HuH-7 (cell line): ENCODE results near the gene NRARP.

Experiments used
- DNase-seq: peaks from one replicate; pipeline ENCODE4 v3.0.0; 2011; ENCODE audit warnings: low spot score

NRARP gene

DNA sequence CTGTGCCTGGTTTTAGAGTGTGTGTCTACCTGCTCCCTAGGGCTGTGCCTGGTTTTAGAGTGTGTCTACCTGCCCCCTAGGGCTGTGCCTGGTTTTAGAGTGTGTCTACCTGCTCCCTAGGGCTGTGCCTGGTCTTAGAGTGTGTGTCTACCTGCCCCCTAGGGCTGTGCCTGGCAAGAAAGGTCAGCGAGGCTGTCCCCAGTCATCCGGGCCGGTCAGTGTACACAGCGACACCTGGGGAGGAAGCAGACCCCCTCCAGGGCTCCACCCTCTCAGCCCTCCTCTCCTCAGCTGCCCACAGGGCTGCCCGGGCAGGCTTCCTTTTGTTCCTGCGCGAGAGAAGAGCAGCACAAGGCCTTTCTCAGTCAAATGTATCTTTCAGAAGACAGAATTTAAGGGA is 4.1 kb downstream of the NRARP start:
- DNase-seq, result no peak

DNA sequence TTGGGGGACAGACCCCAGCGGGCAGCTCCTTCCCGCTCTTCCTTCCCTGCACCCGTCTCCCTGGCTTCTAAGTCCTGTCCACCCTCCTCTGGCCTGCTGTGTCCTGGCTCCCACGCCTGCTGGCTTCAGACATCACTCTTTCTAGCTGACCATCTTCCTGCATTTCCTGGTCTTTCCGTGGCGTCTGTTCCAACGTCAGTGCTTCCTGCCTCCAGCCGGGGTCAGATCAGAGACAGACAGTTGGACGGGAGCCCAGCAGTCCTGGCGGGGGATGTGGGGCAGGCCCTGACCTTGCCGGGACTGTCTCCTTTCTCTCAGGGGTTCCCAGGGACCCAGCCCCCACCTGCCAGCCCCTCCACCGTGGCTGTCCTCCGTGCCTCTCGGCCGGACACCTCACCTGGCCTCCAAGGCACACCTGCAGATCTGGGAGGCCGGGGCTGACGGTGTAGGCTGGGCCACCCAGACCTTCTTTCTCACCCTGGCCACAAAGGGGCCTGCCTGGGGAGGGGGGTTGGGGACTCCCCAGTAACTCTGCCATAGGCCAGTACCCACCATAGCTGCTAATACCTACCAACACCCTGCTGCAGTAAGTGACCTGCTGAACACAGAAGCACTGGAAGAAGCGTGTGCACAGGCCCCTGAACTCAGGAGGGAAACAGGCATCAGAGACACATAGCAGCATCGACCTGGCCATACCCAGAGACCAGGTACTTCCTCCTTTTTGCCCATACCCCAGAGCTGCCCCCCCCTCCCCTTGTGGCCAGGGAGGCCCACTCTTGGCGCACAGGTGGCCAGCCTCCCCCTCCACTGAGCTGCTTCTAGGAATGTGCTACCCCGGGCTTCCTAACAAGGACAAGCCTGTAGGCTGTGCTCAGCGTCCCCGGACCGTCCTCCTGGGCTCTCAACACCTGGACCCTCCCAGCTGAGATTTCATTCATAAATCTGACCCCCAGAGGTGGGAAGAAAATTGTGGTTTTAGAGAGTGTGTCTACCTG is 5.1 kb downstream of the NRARP start:
- DNase-seq, result no peak

DNA sequence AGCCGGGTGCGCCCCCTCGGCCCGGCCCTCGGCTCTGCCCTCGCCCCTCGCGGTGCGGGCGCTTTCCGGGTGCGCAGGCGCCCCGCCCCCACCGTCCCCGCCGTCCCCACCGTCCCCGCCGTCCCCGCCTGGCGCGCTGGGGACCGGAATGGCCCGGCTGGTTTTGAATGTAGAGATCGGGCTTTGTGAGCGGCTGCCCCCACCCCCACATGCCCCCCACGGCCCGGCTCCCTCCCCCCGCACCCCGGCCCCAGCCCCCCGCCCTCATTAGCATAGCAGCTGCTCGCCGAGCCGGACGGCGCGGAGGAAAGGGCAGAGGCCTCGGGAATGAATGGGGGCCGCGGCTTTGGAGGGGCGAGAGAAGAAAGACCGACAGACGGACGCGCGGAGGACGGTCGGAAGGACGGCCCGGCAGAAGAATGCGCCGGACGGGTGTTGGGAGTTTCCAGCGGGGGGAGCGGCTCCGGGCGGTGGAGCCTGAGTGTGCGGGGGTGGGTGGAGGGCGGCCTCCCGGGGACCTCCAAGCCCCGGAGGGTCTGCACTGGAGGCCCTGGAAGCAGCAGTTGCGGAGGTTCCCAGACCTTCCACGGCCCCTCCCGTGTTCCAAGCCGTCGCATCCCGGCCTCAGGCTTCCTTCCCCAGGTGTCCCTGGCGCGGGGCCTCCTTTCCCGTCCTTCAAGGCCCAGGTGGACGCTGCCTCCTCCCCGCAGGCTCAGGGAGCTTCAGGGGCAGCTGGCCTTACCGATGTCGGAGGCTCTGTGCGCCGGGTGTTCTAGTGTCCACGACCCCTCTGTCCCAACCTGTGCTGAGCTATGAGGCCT is 6.0 kb downstream of the NRARP start:
- no peak for DNase-seq

DNA sequence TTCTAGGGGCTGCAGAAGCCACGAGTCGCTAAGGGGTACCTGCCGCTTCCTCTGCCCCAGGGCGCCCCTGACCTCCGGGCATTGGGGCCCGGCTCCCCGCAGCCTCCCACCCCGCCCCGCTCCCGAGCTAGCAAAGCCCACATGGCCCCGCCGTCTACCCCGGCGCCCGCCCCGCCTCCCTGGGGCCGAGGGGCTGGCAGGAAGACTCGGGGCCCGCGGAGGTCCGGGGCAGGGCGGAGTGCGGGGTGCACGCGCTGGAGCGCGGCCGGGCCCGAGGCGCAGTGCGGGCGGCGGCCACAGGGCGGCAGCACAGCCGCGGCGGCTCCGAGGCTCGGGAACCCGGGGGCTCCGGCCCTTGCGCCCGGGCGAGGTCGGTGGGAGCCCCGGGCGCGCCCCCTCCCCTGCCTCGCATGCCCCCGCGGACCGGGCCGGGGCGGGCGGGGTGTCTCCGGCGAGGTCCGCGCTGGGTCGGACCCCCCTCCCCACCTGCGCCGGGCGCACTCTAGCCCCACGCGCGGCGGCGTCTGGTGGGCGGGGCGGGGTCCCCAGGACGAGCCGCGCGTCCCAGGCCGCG is 6.7 kb downstream of the NRARP start:
- DNase-seq, result peak; percentile 92

DNA sequence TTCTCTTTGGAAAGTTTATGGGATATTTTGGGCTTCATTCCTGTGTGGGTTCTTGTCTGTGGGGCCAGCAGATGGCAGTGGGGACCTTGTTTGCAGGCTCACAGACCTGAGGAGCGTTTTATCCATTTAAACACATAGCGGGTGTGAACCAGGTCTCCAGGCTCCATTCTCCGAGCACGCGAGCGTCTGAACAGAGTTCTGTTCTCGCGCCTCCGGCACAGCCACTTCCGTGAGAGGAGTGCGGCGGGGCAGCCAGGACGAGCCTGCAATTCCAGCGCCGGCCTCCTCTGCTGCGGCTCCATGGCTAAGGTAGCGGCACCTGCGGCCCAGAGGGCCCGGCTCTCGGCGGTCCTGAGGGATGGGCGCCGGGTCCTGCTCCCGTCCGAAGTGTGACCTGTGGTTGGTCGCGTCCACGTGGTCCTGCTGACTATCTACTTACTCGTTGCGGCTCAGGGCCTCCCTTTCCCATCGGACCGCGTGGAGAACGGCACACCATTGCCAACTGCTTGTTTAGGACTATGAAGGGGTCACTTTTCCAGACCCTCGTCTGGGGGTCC is 7.3 kb downstream of the NRARP start:
- peak; percentile 78 for DNase-seq

DNA sequence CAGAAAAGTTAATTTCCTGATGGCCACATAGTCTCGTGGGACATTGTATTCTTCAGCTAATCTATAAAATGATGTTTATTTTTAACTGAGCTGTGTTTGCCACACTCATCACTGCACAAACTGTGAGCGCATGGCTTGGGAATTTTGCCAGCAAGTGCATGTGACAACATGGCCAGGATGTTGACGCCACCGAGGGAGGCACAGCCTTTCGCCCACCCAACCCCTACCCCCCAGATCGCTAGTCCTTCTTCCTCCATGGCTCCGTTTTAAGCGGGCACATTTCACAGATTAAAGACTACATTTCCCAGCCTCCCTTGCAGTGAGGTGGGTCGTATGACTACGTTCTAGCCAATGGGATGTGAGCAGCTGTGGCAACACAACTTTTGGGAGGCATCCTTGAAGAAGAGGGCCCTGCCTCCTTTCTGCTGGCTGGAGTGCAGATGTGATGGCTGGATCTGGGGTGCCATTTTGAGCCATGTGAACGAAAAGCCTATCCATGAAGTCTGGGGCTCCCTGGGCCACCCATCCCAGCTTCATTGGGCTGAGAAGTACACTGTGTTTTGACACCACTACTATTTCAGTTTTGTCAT is 7.9 kb downstream of the NRARP start:
- peak; percentile 92 for DNase-seq

DNA sequence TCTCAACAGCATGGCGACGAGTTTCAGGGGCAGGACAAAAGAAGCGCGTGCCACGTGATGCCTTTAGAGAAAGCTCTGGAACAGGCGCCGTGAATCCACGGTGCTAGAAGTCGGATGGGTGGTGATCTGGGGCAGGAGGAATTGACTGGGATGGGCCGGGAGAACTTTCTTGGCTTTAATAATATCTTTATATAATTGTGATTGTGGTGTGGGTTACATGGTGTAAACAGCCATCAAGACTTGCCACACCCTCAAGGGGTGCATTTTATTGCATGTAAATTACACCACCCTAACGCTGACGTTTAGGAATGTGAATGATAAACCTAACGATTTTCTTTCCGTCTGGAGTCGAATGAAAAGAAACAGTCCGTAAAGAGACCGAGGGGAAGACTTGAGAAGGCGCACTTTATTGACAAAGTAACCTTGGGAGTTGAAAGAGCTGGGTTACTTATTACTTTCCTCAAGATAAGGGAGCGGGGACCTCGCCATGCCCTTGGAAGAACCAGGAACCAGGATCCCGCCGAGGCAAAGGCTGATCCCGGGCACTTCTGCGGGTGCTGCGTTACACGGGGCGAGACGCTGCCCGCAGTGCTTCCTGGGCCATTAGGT is 8.5 kb downstream of the NRARP start:
- DNase-seq, result no peak

DNA sequence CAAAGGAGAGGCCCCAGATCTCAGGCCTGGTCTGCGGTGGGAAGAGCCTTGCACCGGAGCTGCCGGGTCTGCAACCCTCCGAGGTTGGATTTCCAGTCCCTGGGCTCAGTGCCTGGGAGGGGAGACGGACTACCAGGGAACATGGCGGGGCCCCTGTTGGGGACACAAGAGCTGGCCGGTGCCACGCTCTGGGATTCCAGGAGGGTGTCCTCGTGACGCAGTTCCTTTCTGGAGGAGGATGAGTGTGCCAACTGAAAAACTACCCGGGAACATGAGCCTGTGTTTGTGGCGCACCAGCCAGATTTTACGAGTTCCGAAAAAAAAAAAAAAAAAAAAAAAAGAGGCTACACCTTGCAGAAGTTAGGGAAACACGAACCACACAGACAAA is 9.0 kb downstream of the NRARP start:
- DNase-seq, result no peak

DNA sequence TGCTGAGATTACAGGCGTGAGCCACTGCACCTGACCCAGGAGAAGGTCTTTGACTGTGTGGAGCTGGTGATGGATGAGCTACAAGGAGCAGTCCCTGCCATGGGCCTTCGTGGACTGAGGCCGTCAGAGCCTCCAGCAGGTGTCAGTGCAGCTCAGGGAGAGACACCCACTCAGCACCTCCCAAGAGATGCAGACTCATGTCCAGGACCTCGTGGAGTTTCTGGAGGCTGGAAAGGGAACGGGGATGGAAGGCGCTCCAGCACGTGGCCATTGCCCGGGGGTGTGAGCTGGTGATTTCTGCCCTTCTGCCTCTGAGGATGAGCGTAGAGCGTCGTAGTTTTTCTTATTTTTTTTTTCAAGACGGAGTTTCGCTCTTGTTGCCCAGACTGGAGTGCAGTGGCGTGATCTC is 15.1 kb downstream of the NRARP start:
- DNase-seq, result peak; percentile 94

DNA sequence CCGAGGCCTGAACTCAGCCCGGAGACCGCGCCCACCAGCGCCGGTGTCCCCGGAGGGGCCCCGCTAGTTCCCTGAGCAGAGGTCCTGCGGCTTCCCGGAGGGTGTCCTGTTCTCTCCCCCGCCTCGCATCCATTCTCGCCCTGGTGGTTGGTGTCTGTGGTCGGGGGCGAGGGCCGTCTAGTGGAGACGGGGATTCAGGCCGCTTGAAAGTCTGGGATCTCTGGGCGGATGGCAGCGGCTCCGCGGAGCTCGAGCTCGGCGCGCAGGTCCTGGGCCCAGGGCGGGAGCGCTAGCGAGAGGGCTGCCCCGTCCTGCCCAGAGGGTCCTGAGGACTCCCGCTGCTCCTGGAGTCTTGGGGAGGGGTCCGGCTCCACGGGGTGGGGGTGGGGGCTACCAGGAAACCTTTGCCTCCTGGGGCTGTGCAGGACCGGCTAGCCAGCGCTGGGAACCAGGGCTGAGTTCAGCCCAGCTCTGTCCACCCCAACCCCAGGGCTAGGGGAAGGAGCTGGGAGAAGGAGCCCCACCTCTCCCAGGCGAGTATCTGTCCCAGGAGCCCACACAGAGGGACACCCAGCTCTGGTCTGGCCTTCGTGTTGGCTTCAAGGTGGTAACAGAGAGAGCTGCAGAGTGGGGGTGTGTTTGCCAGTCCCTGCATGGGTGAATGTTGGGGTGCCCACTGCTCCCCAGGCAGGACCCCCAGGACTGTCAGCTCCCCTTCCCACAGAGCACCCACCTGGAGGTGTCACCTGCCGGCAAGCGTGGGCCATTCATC is 20.5 kb downstream of the NRARP start:
- DNase-seq, result no peak

DNA sequence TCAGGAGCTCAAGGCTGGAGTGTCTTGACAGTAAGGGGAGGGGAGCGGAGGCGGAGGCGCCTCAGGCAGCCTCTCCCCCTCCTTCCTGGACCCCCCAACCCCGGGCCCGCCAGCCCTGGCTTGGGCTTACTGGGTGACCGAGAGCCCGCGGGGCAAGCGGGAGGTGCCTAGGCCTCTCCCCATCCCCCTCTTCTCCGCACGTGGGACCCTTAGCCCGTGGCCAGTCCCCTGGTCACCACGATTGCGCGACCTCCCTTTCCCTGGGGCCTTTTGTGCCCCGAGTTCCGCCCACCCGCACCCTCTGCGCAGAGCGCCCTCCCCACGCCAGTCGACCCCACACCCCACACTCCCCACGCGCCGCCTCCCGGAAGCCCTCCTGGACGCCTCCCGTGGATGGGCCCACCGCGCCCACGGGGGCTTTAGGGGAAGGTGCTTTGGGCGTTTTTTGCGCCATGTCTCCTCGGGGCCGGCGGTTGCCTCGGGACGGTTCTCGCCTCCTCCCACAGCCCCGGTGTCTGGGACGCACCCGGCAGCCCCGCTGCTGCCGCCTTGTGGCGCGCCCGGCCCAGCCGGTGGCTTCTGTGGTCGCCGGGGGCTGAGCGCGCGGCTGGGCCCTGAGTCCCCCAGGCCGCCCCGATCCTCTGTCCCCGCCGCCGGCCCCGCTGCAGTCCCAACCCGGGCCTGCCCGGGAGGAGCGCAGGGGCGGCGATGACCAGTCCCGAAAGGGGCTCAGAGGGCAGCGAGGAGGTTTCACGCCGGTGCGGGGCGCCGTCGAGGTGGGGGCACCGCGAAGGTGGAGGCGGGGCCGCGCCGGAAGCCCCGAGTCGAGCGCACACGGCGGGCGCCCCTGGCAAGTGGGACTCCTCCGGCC is 21.4 kb downstream of the NRARP start:
- peak; percentile 72 for DNase-seq

DNA sequence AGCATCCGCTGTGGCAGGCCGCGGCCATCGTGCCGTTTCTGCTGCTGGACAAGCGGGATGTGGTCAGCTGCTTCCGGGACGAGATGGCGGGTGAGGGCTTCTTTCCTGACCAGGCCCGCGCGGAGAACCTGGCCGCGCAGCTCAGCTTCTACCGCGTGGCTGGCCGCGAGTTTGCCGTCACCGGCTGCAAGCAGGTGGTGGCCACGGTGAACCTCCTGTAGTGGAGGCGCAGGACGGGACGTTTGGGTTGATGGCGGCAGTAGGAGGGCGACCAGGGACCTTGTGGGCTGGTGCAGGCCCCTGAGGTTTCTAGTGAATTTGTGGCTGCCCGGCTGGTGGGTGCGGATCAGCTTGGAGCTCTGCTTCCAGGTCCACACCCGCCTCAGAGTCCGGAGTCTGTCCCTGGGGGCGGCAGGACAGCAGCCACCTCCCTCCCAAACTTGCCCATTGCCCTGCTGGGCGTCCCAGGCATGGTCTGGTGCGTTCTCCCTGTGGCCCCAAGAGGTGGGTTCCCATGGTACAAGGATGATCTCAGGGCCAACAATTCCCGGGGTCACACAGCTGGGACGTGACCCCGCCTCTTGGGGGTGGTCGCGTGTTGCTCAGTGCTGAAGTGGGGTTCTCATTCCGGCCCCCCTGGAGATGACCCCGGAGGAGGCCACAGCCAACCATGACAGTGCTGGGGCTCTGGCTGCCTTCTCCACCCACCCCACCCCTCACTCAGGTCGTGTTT is 22.2 kb downstream of the NRARP start:
- DNase-seq, result no peak

DNA sequence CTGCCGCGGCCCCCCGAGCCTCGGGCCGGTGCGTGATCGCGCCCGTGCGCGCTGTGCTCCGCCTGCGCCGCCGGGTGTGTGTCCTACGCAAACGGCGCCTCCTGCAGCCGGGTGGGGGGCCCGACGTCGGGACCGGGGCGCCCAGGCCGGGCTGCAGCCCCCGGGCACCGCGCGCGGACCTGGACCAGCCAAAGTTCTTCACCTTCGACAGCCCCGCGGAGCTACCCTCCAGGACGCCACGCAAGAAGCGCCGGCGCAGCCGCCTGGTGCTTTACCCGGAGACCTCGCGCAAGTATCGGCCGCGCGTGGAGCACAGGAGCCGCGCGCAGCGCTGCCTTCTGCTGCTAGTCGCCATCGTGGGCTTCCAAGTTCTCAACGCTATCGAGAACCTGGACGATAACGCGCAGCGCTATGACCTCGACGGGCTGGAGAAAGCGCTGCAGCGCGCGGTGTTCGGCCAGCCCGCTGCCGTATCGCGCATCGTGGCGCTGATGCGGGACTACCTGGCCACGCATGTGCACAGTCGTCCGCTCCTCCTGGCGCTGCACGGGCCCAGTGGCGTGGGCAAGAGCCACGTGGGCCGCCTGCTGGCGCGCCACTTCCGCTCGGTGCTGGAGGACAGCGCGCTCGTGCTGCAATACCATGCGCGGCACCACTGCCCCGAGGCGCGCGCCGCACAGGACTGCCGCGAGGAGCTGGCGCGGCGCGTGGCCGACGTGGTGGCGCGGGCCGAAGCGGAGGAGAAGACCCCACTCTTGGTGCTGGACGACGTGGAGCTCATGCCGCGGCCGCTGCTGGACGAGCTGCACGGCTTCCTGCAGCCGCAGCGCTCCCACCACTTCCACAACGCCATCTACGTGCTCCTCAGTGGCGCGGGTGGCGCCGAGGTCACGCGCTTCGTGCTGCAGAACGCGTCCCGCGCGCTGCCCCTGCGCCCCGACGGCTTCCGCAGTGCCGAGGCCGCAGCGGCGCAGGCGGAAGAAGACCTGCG is 23.1 kb downstream of the NRARP start:
- DNase-seq, result no peak

DNA sequence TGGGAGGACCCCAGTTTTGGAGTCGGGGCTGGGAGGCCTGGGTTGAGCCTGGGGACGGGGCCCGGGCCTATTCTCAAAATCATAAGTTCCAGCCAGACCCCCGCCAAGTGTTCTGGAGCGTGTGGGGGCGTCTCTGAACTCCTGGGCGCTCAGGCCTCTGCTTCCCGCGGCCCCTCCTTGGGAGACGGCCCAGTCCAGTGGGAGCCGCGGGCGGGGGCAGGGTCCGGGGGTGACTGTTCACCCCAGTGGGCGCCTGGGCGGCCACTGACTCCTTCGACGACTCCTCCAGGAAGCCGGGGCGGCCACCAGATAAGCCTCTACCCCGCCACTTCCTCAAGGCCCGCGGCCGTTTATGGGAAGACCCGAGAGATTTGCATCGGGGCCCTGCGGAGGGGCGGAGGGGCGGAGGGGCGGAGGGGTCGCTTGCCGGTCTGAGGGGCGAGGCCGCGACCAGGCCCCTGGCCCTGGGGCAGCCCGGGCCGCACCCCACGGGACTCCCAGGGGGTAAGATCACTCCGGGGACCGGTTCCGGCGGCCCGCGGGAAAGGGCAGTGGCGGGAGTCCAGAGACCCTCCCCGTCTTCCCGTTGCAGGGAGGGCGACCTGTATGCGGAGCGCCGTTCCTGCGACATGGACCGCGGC is 23.9 kb downstream of the NRARP start:
- DNase-seq, result no peak

DNA sequence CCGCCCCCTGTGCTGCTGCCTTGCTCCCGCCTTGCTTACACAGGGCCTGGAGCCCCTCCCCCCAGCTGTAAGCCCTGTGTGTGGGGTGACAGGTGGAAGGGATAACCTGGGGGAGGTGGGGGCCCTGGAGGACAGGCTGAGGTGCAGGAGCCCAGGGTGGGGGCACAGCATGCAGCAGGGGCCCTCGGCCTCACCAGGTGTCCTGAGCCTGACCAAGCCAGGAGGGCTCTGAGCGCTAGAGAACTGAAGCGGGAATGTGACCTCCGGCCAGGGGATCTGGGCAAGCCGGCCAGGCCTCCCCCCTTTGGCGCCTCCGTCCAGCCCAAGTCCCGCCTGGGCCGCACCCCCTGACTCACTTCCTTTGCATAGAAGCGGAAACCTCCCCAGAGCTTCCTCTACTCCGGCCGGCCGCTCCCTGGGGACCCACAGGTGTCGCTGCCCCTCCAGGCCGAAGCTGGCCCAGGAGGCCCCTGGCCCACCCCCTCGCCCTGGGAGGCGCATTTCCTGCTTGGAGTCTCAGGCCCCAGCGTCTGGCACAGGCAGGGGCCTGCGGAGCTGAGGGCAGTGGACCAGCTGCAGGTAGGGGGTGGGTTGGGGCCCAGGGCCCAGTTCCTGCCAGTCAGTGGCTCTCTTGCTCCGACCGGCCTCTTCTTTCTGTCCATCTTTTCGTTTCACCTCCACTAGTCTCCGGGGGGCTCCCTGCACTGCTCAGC is 24.6 kb downstream of the NRARP start, which contains the start of gene TOR4A:
TSS of gene TOR4A (plus strand) at position 398 of the 713 bp plus-strand sequence. CDS start 964 bp downstream, outside the sequence.
- no peak for DNase-seq
